ENCODE measurements around the gene CARMIL1. TPM values are rescaled to one million over a fixed set of nuclear protein-coding genes. Genes with fewer than 3 reads are reported as not detected.

CARMIL1 gene
- total and polyA plus RNA-seq, 10 of the 15 experiments (the other 5 are each of a cell fraction or from before 2014, with no cell fraction given): 6.4 to 18.1 (median 10.3) TPM

- ChIA-PET SMC1A (ENCODE audit: uncharacterized antibody, unreplicated experiment) (interaction anchor here (0.5 to 3.1 kb wide), 5 partner anchors 9 to 324 kb away, joined by 3 to 8 read pairs (median 3); no protein-coding TSS in a partner anchor), POLR2A (no interaction called here), RAD21 (ENCODE audit: unreplicated experiment) (interaction anchor here (1.3 kb wide), 2 partner anchors 285 kb away, joined by 3 to 5 read pairs; no protein-coding TSS in a partner anchor), CTCF (interaction anchor here (1.4 to 1.8 kb wide), 2 partner anchors 272 to 327 kb away, joined by 5 to 6 read pairs; no protein-coding TSS in a partner anchor)
- no peaks in the 10 kb centered on the region for H3K36me3 ChIP-seq (ENCODE audit: control insufficient read depth in 2 of 2, insufficient read depth in 2 of 2, low read length in 1 of 2)
- intact Hi-C loops (cut with micrococcal nuclease; ENCODE audit: unreplicated experiment) (no loop called here), in situ Hi-C loops (cut with MboI) (no loop called here)
- no peaks in the 10 kb centered on the region for H3K4me1 ChIP-seq (ENCODE audit: control insufficient read depth, insufficient read depth, low read length)
- H3K9me3 ChIP-seq (replicated peaks; ENCODE audit: control insufficient read depth, insufficient read depth, low read length): no peaks in the 10 kb centered on the region
- 40% methylated on average over 11 of the region's 11 CpGs for WGBS (ENCODE audit: insufficient coverage, insufficient replicate concordance, low lambda C conversion rate, missing lambda C conversion rate)
- no peak overlapping the region for H2AFZ ChIP-seq (ENCODE audit: control insufficient read depth, low read depth, low read length)
- DNase-seq (ENCODE audit: low read depth, low spot score) (no peak), ATAC-seq (no peak), FAIRE-seq (no peak)
- no peak overlapping the region for H3K9ac ChIP-seq (ENCODE audit: control insufficient read depth, insufficient read depth, low read length)
- BruUV-seq (replicated peaks): no TSS peak
- no peak overlapping the region for H3K4me3 ChIP-seq
- TF ChIP-seq TCF12 (IDR thresholded peaks at IDR 0.05; ENCODE audit: low read depth, low read length): no peak
- TF ChIP-seq RBBP5 (conservative IDR thresholded peaks at IDR 0.05): no peak
- TF ChIP-seq TCF3 (IDR thresholded peaks at IDR 0.05; ENCODE audit: borderline replicate concordance, insufficient read depth, low read depth, low read length): no peak
- no peak for TF ChIP-seq PML (IDR thresholded peaks at IDR 0.05; ENCODE audit: low read length)
- TF ChIP-seq BRCA1 (IDR thresholded peaks at IDR 0.05; ENCODE audit: low read depth, low read length): no peak
- no peak for TF ChIP-seq SREBF2 (IDR thresholded peaks at IDR 0.05; ENCODE audit: low read length)
- no peak for TF ChIP-seq TBL1XR1 (IDR thresholded peaks at IDR 0.05; ENCODE audit: low read depth, low read length)
- no peak for TF ChIP-seq ZNF217 (IDR thresholded peaks at IDR 0.05)
- no peak for TF ChIP-seq E4F1 (IDR thresholded peaks at IDR 0.05; ENCODE audit: borderline replicate concordance, partially characterized antibody)
- no peak for TF ChIP-seq CEBPB (IDR thresholded peaks at IDR 0.05; ENCODE audit: borderline replicate concordance in 1 of 2, low read depth in 2 of 2, low read length in 2 of 2)
- TF ChIP-seq MYB (IDR thresholded peaks at IDR 0.05; ENCODE audit: borderline replicate concordance, low read depth, low read length): no peak
- no peak for TF ChIP-seq ATF7 (IDR thresholded peaks at IDR 0.05; ENCODE audit: low read depth)
- no peak for TF ChIP-seq SKIL (IDR thresholded peaks at IDR 0.05; ENCODE audit: low read depth, poor library complexity, severe bottlenecking)
- TF ChIP-seq SUZ12 (IDR thresholded peaks at IDR 0.05; ENCODE audit: unreplicated experiment): no peak
- H3K79me2 ChIP-seq (ENCODE audit: control insufficient read depth, insufficient read depth, low read length): no peaks in the 10 kb centered on the region
- no peak overlapping the region for H3K4me2 ChIP-seq (ENCODE audit: control insufficient read depth, insufficient read depth)
- no peaks in the 10 kb centered on the region for H4K20me1 ChIP-seq (ENCODE audit: control insufficient read depth, insufficient read depth)
- no peaks in the 10 kb centered on the region for H3K27me3 ChIP-seq (replicated peaks in 1 of 2; ENCODE audit: control insufficient read depth in 2 of 2, insufficient read depth in 2 of 2, low read length in 1 of 2)
- H3K27ac ChIP-seq (ENCODE audit: control insufficient read depth, insufficient read depth): no peak overlapping the region
Observed at GRCh38 chr6:25550631-25551030, 271.5 kb downstream of the CARMIL1 start.
